GM12875 (cell line): Measurements from ENCODE around the gene KLHL10.
"Not testable (repeated sequence)": the region's sequence is repeated elsewhere in the genome, so short reads cannot be mapped to it uniquely, and the experiment has no call there.

Experiments
- H3K4me3 ChIP-seq: one replicate; pipeline ENCODE4 v1.5.1; 2011; ENCODE audit warnings: low read depth, low read length, control low read depth
- CTCF ChIP-seq: IDR thresholded peaks from 2 replicates; pipeline ENCODE4 v1.5.1; 2011; ENCODE audit warnings: low read depth, mild to moderate bottlenecking, control low read depth, inconsistent platforms, low read length, moderate library complexity, borderline replicate concordance; ENCODE audit not compliant: insufficient read depth

Gene KLHL10

GRCh38 chr17:41824086-41824485 is 13.5 kb upstream of the KLHL10 start:
- no peak overlapping the region for H3K4me3 ChIP-seq
- no peak for TF ChIP-seq CTCF

GRCh38 chr17:41825175-41825845 is 12.3 kb upstream of the KLHL10 start:
- no peak overlapping the region for H3K4me3 ChIP-seq
- no peak for TF ChIP-seq CTCF

DNA sequence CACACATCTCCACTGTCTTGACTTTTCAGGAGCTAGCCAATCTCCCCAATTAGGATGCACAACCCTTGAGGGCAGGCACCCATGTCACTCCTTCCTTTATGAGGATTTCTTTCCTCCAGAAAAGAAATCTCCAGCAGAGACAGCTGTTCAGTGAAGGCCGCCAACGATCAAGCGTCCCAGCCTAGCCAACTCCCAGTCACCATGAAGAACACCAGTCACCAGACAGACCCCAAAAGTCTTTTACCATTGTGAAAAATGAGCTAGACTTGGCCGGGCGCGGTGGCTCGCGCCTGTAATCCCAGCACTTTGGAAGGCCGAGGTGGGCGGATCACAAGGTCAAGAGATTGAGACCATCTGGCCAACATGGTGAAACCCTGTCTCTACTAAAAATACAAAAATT is 7.7 kb upstream of the KLHL10 start:
- not testable (repeated sequence) for H3K4me3 ChIP-seq

DNA sequence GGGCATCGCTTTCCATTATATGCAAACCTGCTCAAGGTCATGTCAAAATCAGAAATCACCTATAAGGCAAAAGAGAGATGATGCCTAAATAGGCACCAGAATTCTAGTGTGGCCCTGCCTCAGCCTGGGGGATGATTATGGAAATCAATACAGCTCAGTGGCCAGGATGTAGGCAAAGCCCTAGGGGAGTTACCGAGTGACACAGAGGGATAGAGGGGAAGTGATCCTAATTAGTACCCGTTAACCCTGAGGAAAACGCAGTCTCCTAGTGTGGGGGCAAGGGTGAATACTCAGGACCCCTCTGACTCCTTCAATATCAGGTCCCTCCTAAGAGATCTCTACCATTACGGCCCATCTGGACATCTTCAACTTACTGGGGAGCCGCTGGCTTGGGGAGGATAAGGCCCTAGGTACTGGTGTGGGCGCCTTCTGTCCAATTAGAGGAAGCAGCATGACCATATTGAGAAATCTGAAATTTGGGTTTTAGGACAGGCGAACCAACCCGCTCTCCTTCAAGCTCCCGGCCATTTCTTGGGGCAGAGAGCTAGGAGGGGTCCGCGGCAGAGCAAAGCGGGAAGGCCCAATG is 2.3 kb upstream of the KLHL10 start:
- no peak for TF ChIP-seq CTCF
- H3K4me3 ChIP-seq = peak overlapping the region; percentile 72

- H3K4me3 ChIP-seq = peak within 1 kb of the TSS; percentile 72
- TF ChIP-seq CTCF = no peak
Observed at GRCh38 chr17:41835800-41836549, 1.6 kb upstream of the KLHL10 start, which contains the start of gene NT5C3B. NT5C3B (minus strand) TSS chr17:41836232; CDS start chr17:41836193, 39 bp downstream.

- peak overlapping the region; percentile 72 for H3K4me3 ChIP-seq
- no peak for TF ChIP-seq CTCF
Observed at GRCh38 chr17:41836550-41837196, 952 bp upstream of the KLHL10 start.

GRCh38 chr17:41839448-41839847 is 1.8 kb downstream of the KLHL10 start:
- not testable (repeated sequence) for H3K4me3 ChIP-seq

GRCh38 chr17:41840781-41841180 is 3.2 kb downstream of the KLHL10 start:
- not testable (repeated sequence) for H3K4me3 ChIP-seq
